Adrenal gland (tissue), 5 donors: ENCODE results near the gene SAP30BP.

Experiments
- CTCF ChIP-seq, 6 experiments: fragments of 450-650 bp in 4 of 6; fragments of 200-600 bp in 2 of 6; sonication (generic) in 1 of 6; IDR thresholded peaks; 1 replicate in 5 of 6; 2 replicates in 1 of 6; pipeline versions ENCODE4 v1.5.1 to v1.8.0; 2016 to 2021; ENCODE audit warnings: antibody characterized with exemption in 6 of 6, mild to moderate bottlenecking in 2 of 6, moderate library complexity in 1 of 6
- POLR2A ChIP-seq, 2 donors: fragments of 450-650 bp; IDR thresholded peaks; one replicate each; pipeline ENCODE4 v1.6.1; 2017; ENCODE audit warnings: antibody characterized with exemption in 2 of 2, mild to moderate bottlenecking in 2 of 2, moderate library complexity in 1 of 2
- donor health status: DM: no; HTN: no; CAD: no.

GRCh38 chr17:75704963-75705875, 38.1 kb downstream of the SAP30BP start:
- TF ChIP-seq CTCF (IDR thresholded peaks at IDR 0.05) = no peak
- TF ChIP-seq POLR2A (IDR thresholded peaks at IDR 0.05) = no peak
